GM12878 (cell line): ENCODE data around the gene PPFIBP1. TPM values are rescaled to one million over a fixed set of nuclear protein-coding genes. Genes with fewer than 3 reads are reported as not detected.

ENCODE experiments used
- ATAC-seq: fragments of 200-7000 bp; cut with Tn5 transposase; 3 replicates; pipeline ENCODE4 v1.9.1; 2020; ENCODE audit warnings: mild to moderate bottlenecking, moderate library complexity
- BruUV-seq: library from RNA; stranded (reverse); fragments of 400-500 nt; replicated peaks from 2 replicates; lab custom pipeline; 2021; lab: Mats Ljungman, UMichigan
- CTCF ChIA-PET: fragments of 300-600 bp; sonication (Branson Sonifier 250); formaldehyde crosslinking; extraction: SDS; loops from one replicate; lab custom pipeline; 2021; ENCODE audit warnings: inconsistent platforms; lab: Yijun Ruan, JAX
- POLR2A ChIA-PET: fragments of 350-600 bp; formaldehyde crosslinking; extraction: SDS; loops from one replicate; lab custom pipeline; 2021; ENCODE audit warnings: inconsistent platforms; lab: Charles Lee
- RAD21 ChIA-PET: fragments of 300-600 bp; sonication (Branson Sonifier 250); formaldehyde crosslinking; loops from one replicate; lab custom pipeline; 2023; ENCODE audit warnings: antibody characterized with exemption; ENCODE audit not compliant: unreplicated experiment; lab: Charles Lee
- SMC1A ChIA-PET: fragments of 300-600 bp; sonication (Branson Sonifier 250); formaldehyde crosslinking; loops from one replicate; lab custom pipeline; 2023; ENCODE audit not compliant: unreplicated experiment, uncharacterized antibody; lab: Charles Lee
- DNase-seq: peaks from one replicate; pipeline ENCODE4 v3.0.0-alpha.2; 2011; ENCODE audit warnings: low read depth, low spot score
- FAIRE-seq: peaks from 3 replicates; lab custom pipeline; 2011; peaks lifted over from hg19 to GRCh38; lab: Jason Lieb, UNC
- H2AFZ ChIP-seq: 2 replicates; pipeline ENCODE4 v1.6.0; 2011; ENCODE audit warnings: low read depth, low read length, control low read depth; ENCODE audit not compliant: control insufficient read depth
- H3K27ac ChIP-seq: 2 replicates; pipeline ENCODE4 v1.5.1; 2011; ENCODE audit warnings: control low read depth; ENCODE audit not compliant: control insufficient read depth, insufficient read depth
- H3K27me3 ChIP-seq, 2 experiments: replicated peaks in 1 of 2; 2 replicates each; pipeline versions ENCODE4 v1.6.0 to v1.6.1; 2011; ENCODE audit warnings: low read length in 1 of 2; ENCODE audit not compliant: control insufficient read depth in 2 of 2, insufficient read depth in 2 of 2
- H3K36me3 ChIP-seq, 2 experiments: 2 replicates each; pipeline ENCODE4 v1.5.1; 2011; ENCODE audit warnings: low read length in 1 of 2; ENCODE audit not compliant: control insufficient read depth in 2 of 2, insufficient read depth in 2 of 2
- H3K4me1 ChIP-seq: 2 replicates; pipeline ENCODE4 v1.6.1; 2011; ENCODE audit warnings: mild to moderate bottlenecking, low read length, moderate library complexity, mixed read lengths; ENCODE audit not compliant: control insufficient read depth, insufficient read depth
- H3K4me2 ChIP-seq: 2 replicates; pipeline ENCODE4 v1.6.0; 2011; ENCODE audit warnings: control low read depth; ENCODE audit not compliant: control insufficient read depth, insufficient read depth
- H3K4me3 ChIP-seq: fragments of 200-600 bp; sonication (generic); 2 replicates; pipeline ENCODE4 v1.5.1; 2016
- H3K79me2 ChIP-seq: 2 replicates; pipeline ENCODE4 v1.6.0; 2011; ENCODE audit warnings: low read length; ENCODE audit not compliant: control insufficient read depth, insufficient read depth
- H3K9ac ChIP-seq: 2 replicates; pipeline ENCODE4 v1.8.0; 2011; ENCODE audit warnings: low read length, control low read depth, mixed read lengths; ENCODE audit not compliant: control insufficient read depth, insufficient read depth
- H3K9me3 ChIP-seq: replicated peaks from 3 replicates; pipeline ENCODE4 v1.5.1; 2011; ENCODE audit warnings: mild to moderate bottlenecking, low read length; ENCODE audit not compliant: control insufficient read depth, insufficient read depth
- H4K20me1 ChIP-seq: 2 replicates; pipeline ENCODE4 v1.6.0; 2011; ENCODE audit not compliant: control insufficient read depth, insufficient read depth
- CBX3 ChIP-seq: fragments of 200-600 bp; sonication (generic); IDR thresholded peaks from 2 replicates; pipeline ENCODE4 v1.6.1; 2016; ENCODE audit warnings: low read depth, borderline replicate concordance
- CTCF ChIP-seq, 3 experiments: IDR thresholded peaks in 2 of 3; conservative IDR thresholded peaks in 1 of 3; 2 replicates each; pipeline ENCODE4 v1.5.1; 2011; ENCODE audit warnings: low read depth in 3 of 3, low read length in 3 of 3, mild to moderate bottlenecking in 3 of 3, control low read depth in 2 of 3, moderate library complexity in 2 of 3, inconsistent platforms in 1 of 3, mixed read lengths in 1 of 3; ENCODE audit not compliant: control insufficient read depth in 2 of 3, insufficient read depth in 1 of 3; ENCODE audit errors: extremely low read depth in 1 of 3
- FOXK2 ChIP-seq: fragments of 450-650 bp; IDR thresholded peaks from 2 replicates; pipeline ENCODE4 v1.6.1; 2017; ENCODE audit warnings: mild to moderate bottlenecking, moderate library complexity
- IKZF2 ChIP-seq, 2 experiments: fragments of 450-650 bp; IDR thresholded peaks; 2 replicates each; pipeline ENCODE4 v1.6.1; 2017; ENCODE audit warnings: mild to moderate bottlenecking in 2 of 2, moderate library complexity in 2 of 2
- MEF2B ChIP-seq: fragments of 450-650 bp; IDR thresholded peaks from 2 replicates; pipeline ENCODE4 v1.6.1; 2018; ENCODE audit warnings: mild to moderate bottlenecking, moderate library complexity; ENCODE audit not compliant: partially characterized antibody, poor library complexity, severe bottlenecking
- MYB ChIP-seq: fragments of 150-350 bp; IDR thresholded peaks from 2 replicates; pipeline ENCODE4 v1.6.1; 2014; ENCODE audit warnings: mild to moderate bottlenecking, low read depth, low read length, borderline replicate concordance
- NRF1 ChIP-seq: conservative IDR thresholded peaks from 2 replicates; pipeline ENCODE4 v1.6.1; 2011; ENCODE audit warnings: mild to moderate bottlenecking, low read depth, low read length, improper control_type of control experiment
- PML ChIP-seq: IDR thresholded peaks from 2 replicates; pipeline ENCODE4 v1.6.1; 2012; ENCODE audit warnings: low read length, inconsistent platforms
- POLR2AphosphoS2 ChIP-seq: IDR thresholded peaks from 2 replicates; pipeline ENCODE4 v1.6.1; 2011; ENCODE audit warnings: low read depth, mild to moderate bottlenecking, low read length, improper control_type of control experiment, moderate library complexity
- SRF ChIP-seq, 2 experiments: IDR thresholded peaks; 2 replicates each; pipeline ENCODE4 v1.6.1; 2011; ENCODE audit warnings: low read depth in 2 of 2, low read length in 2 of 2, mild to moderate bottlenecking in 1 of 2, moderate library complexity in 1 of 2
- ZBED1 ChIP-seq: IDR thresholded peaks from 2 replicates; pipeline ENCODE4 v1.6.1; 2016; ENCODE audit warnings: borderline replicate concordance
- WGBS: methylation state at CpG from one replicate; pipeline ENCODE4 v1.1.6; 2016; ENCODE audit warnings: low lambda C conversion rate; ENCODE audit not compliant: insufficient replicate concordance, insufficient coverage; ENCODE audit errors: missing lambda C conversion rate; 5-methylcytosine and 5-hydroxymethylcytosine counted together
- in situ Hi-C: fragments of 300-500 bp; cut with MboI; formaldehyde crosslinking; loops from 9 replicates; pipeline ENCODE4 v1.14.3; 2018; ENCODE audit warnings: mixed read lengths
- intact Hi-C: fragments of 100-400 bp; cut with micrococcal nuclease; formaldehyde crosslinking; loops from one replicate; pipeline ENCODE4 v1.14.2; 2022; ENCODE audit not compliant: unreplicated experiment
- polyA plus RNA-seq, 11 experiments: library from polyadenylated mRNA; depleted of rRNA in 4 of 11; unstranded in 6 of 11; stranded (reverse) in 5 of 11; fragments of >200 nt; fragmentation: Nextera tagmentation in 4 of 11; fragmentation: Illumina TruSeq in 1 of 11; extraction: Ambion mirVana in 4 of 11; extraction: Trizol in 1 of 11; gene quantifications; 1 replicate in 1 of 11; 2 replicates in 10 of 11; pipeline versions ENCODE4 v1.2.1 to v1.2.3, GENCODE V29; 2011 to 2016; ENCODE audit warnings: inconsistent platforms in 2 of 11, missing spikeins in 2 of 11, low read depth in 1 of 11
- total RNA-seq, 4 experiments: library from RNA; depleted of rRNA in 3 of 4; stranded (reverse); fragments of >200 nt in 3 of 4; fragmentation: Illumina TruSeq in 1 of 4; extraction: Trizol in 1 of 4; gene quantifications; 2 replicates each; pipeline versions ENCODE4 v1.2.1 to v1.2.3, GENCODE V29; 2013 to 2021

The PPFIBP1 gene
- total and polyA plus RNA-seq, 10 of the 15 experiments (the other 5 are each of a cell fraction or from before 2014, with no cell fraction given) = 0.47 to 7.8 (median 3.6) TPM

GRCh38 chr12:27502021-27502435, 22.0 kb upstream of the PPFIBP1 start:
- TF ChIP-seq MYB (no peak), SRF (IDR thresholded peaks at IDR 0.05; ENCODE audit: low read depth in 2 of 2, low read length in 2 of 2) (no peak), PML (no peak), FOXK2 (no peak), CTCF (IDR thresholded peaks at IDR 0.05 in 2 of 3, conservative IDR thresholded peaks at IDR 0.05 in 1 of 3; ENCODE audit: control insufficient read depth in 2 of 3, extremely low read depth in 1 of 3, insufficient read depth in 1 of 3, low read depth in 3 of 3, low read length in 3 of 3) (no peak)
- DNase-seq (no peak), ATAC-seq (no peak), FAIRE-seq (no peak)
- Histone ChIP-seq H2AFZ (no peak overlapping the region), H3K9me3 (no peaks in the 10 kb centered on the region), H4K20me1 (no peaks in the 10 kb centered on the region), H3K27ac (no peak overlapping the region), H3K4me2 (no peak overlapping the region), H3K27me3 (no peaks in the 10 kb centered on the region), H3K36me3 (no peaks in the 10 kb centered on the region), H3K9ac (no peak overlapping the region), H3K79me2 (no peaks in the 10 kb centered on the region), H3K4me3 (no peak overlapping the region), H3K4me1 (no peaks in the 10 kb centered on the region)
- intact Hi-C loops (no loop called here), in situ Hi-C loops (no loop called here)
- SMC1A ChIA-PET = interaction anchor here (1.6 kb wide), 1 partner anchor 21 kb away, joined by 3 read pairs; no protein-coding TSS in a partner anchor
- BruUV-seq = no TSS peak
- POLR2A ChIA-PET = no interaction called here
- WGBS = 90% methylated on average over 6 of the region's 6 CpGs
- RAD21 ChIA-PET = no interaction called here
- CTCF ChIA-PET = no interaction called here

GRCh38 chr12:27504507-27504906, 19.5 kb upstream of the PPFIBP1 start:
- Histone ChIP-seq H3K79me2 (no peaks in the 10 kb centered on the region), H3K36me3 (no peaks in the 10 kb centered on the region), H3K4me2 (no peak overlapping the region), H3K9me3 (no peaks in the 10 kb centered on the region), H3K27ac (no peak overlapping the region), H3K4me3 (no peak overlapping the region), H3K9ac (no peak overlapping the region), H3K27me3 (no peaks in the 10 kb centered on the region), H4K20me1 (no peaks in the 10 kb centered on the region), H2AFZ (no peak overlapping the region), H3K4me1 (no peaks in the 10 kb centered on the region)
- FAIRE-seq (no peak), ATAC-seq (no peak), DNase-seq (no peak)
- CTCF ChIA-PET = interaction anchor here (1.1 kb wide), 1 partner anchor 19 kb away, joined by 3 read pairs; no protein-coding TSS in a partner anchor
- RAD21 ChIA-PET = no interaction called here
- TF ChIP-seq CBX3 (no peak), MEF2B (no peak), NRF1 (no peak), IKZF2 (IDR thresholded peaks at IDR 0.05) (no peak), POLR2AphosphoS2 (no peak), FOXK2 (no peak), ZBED1 (no peak)
- whole genome bisulfite sequencing = 34% methylated on average over 2 of the region's 2 CpGs
- no TSS peak for BruUV-seq
- in situ Hi-C loops (no loop called here), intact Hi-C loops (no loop called here)
- SMC1A ChIA-PET = interaction anchor here (1.4 kb wide), 1 partner anchor 19 kb away, joined by 3 read pairs; the partner anchor contains the start of gene PPFIBP1
- POLR2A ChIA-PET = no interaction called here
